Activated T-cell treated with anti-CD3 and anti-CD28 coated beads, Interleukin-2, amount 50 U/mL, for 4 hours (primary cell): ENCODE measurements around the gene DMXL2. TPM values are rescaled to one million over a fixed set of nuclear protein-coding genes. Genes with fewer than 3 reads are reported as not detected.
"Not testable (repeated sequence)": the region's sequence is repeated elsewhere in the genome, so short reads cannot be mapped to it uniquely, and the experiment has no call there.

ENCODE experiments used
- ATAC-seq, 2 donors: fragments of 200-7000 bp; cut with Tn5 transposase; one replicate each; pipeline ENCODE4 v1.10.0; 2021
- DNase-seq: peaks from one replicate; pipeline ENCODE4 v3.0.0-alpha.2; 2020
- H3K27me3 Mint-ChIP-seq: one replicate; pipeline ENCODE4 v1.8.0; 2021; ENCODE audit warnings: low read depth, mixed read lengths
- H3K36me3 Mint-ChIP-seq: one replicate; pipeline ENCODE4 v1.8.0; 2022; ENCODE audit warnings: mixed read lengths; ENCODE audit not compliant: insufficient read depth
- H3K4me1 Mint-ChIP-seq: one replicate; pipeline ENCODE4 v1.8.0; 2021; ENCODE audit warnings: low read depth, mixed read lengths
- H3K4me3 Mint-ChIP-seq: one replicate; pipeline ENCODE4 v1.8.0; 2021; ENCODE audit warnings: mild to moderate bottlenecking, moderate library complexity, mixed read lengths
- H3K9me3 Mint-ChIP-seq: one replicate; pipeline ENCODE4 v1.8.0; 2021; ENCODE audit warnings: mixed read lengths
- total RNA-seq, 3 donors: library from RNA; stranded (reverse); gene quantifications; one replicate each; pipeline ENCODE4 v1.2.1, GENCODE V29; 2021

DMXL2 gene
- total RNA-seq, 3 donors from 2014 or later = 3.0 to 5.8 (median 4.6) TPM

DNA sequence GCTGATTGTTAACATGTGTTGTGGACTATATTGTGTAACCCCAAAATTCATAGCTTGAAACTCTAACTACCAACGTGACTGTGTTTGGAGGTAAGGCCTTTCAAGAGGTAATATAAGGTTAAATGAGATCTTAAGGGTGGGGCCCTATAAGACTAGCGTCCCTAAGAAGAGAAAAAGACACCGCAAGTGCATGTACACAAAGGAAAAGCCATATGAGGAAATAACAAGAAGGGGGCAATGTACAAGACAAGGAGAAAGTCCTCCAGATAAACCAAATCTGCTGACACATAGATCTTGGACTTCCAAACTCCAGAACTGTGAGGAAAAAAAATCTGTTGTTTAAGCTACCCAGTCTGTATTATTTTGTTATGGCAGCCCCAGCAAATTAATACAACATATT is 8.6 kb downstream of the DMXL2 start:
- no peak for ATAC-seq
- Mint-ChIP-seq H3K27me3 (no peaks in the 10 kb centered on the region), H3K9me3 (peaks cover 11% of the 10 kb centered on the region), H3K4me1 (no peaks in the 10 kb centered on the region), H3K4me3 (no peak overlapping the region), H3K36me3 (no peaks in the 10 kb centered on the region)
- no peak for DNase-seq

- peaks cover 11% of the 10 kb centered on the region for H3K9me3 Mint-ChIP-seq
- not testable (repeated sequence) for H3K4me1 Mint-ChIP-seq, H3K4me3 Mint-ChIP-seq, DNase-seq, H3K36me3 Mint-ChIP-seq, H3K27me3 Mint-ChIP-seq, ATAC-seq
Observed at GRCh38 chr15:51612669-51613068, 9.9 kb downstream of the DMXL2 start.

DNA sequence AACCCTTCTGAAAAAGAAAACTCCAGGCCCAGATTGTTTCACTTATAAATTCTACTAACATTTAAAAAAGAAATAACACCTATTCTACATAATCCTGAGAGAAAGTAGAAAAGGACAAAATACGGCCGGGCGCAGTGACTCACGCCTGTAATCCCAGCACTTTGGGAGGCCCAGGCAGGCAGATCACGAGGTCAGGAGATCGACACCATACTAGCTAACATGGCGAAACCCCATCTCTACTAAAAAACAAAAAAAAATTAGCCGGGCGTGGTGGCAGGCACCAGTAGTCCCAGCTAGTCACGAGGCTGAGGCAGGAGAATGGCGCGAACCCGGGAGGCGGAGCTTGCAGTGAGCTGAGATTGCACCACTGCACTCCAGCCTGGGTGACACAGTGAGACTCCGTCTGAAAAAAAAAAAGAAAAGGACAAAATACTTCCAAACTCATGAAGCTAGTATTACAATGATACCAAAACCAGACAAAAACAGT is 19.1 kb downstream of the DMXL2 start:
- not testable (repeated sequence) for H3K4me1 Mint-ChIP-seq, ATAC-seq, DNase-seq, H3K36me3 Mint-ChIP-seq, H3K9me3 Mint-ChIP-seq, H3K4me3 Mint-ChIP-seq
- peaks cover 13% of the 10 kb centered on the region for H3K27me3 Mint-ChIP-seq

DNA sequence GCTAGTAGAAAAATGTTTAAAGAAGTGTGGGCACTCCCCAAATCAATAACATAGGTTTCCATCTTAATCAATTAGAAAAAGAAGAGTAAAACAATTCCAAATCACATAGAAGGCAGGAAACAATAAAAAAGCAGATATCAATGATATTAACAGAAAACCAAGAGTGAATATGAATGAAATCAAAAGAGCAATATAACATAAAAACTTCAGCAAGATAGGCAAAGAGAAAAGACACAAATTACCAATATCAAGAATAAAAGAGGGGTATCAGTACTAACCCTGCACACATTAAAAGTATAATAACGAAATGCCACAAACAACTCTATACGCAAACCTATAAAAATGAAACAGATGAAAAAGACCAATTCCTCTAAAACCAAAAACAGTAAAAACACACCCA is 19.6 kb downstream of the DMXL2 start:
- Mint-ChIP-seq H3K4me3 (no peak overlapping the region), H3K36me3 (no peaks in the 10 kb centered on the region), H3K4me1 (no peaks in the 10 kb centered on the region), H3K27me3 (peaks cover 13% of the 10 kb centered on the region), H3K9me3 (no peaks in the 10 kb centered on the region)
- ATAC-seq = no peak
- no peak for DNase-seq

DNA sequence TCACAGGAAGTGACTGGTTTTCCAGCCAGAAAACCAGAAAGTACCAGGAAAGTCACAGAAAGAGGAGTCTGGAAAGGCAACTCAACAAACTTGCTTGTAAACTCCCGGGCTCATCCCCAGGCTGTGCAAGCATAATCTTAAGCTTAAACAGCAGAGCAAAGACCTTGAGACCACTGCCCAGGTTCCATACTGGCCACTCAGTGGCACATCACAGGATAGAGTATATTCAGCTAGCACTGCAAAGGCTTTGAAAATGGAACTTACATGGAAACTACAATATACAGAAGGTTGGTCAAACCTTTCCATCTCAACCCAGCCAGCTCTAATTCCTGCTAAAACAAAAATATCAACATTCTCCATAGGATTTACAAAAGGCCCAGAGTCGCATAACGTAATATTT is 20.1 kb downstream of the DMXL2 start:
- no peak for DNase-seq
- ATAC-seq = no peak
- no peaks in the 10 kb centered on the region for H3K4me1 Mint-ChIP-seq
- no peaks in the 10 kb centered on the region for H3K9me3 Mint-ChIP-seq
- no peak overlapping the region for H3K4me3 Mint-ChIP-seq
- peaks cover 13% of the 10 kb centered on the region for H3K27me3 Mint-ChIP-seq
- no peaks in the 10 kb centered on the region for H3K36me3 Mint-ChIP-seq

DNA sequence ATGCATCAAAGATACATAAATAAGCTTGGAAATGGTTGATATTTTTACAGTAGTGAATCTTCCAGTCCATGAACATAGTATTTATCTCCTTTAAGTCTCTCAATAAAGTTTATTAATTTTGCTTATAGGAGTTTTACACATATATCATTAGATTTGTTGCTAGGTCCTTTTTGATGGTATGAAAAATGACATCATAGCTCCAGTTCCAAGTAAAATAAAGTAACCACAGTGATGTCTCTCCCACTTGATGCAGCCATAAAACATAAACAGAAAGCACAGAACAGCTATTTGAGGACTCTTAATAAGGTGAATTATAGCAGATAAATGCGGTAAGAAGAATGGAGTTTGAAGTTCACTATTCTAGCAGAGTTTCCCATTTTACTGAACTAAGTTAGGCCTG is 20.8 kb downstream of the DMXL2 start:
- DNase-seq (no peak), ATAC-seq (no peak)
- H3K9me3 Mint-ChIP-seq = no peaks in the 10 kb centered on the region
- H3K36me3 Mint-ChIP-seq = no peaks in the 10 kb centered on the region
- H3K27me3 Mint-ChIP-seq = peaks cover 13% of the 10 kb centered on the region
- H3K4me3 Mint-ChIP-seq = no peak overlapping the region
- no peaks in the 10 kb centered on the region for H3K4me1 Mint-ChIP-seq

GRCh38 chr15:51600114-51600513 is 22.5 kb downstream of the DMXL2 start:
- DNase-seq = no peak
- Mint-ChIP-seq H3K27me3 (peaks cover 15% of the 10 kb centered on the region), H3K9me3 (no peaks in the 10 kb centered on the region), H3K4me3 (no peak overlapping the region), H3K36me3 (no peaks in the 10 kb centered on the region), H3K4me1 (no peaks in the 10 kb centered on the region)
- peak in 1 of 2 donors; percentile 28 for ATAC-seq

GRCh38 chr15:51589881-51590568 is 32.5 kb downstream of the DMXL2 start:
- DNase-seq (no peak), ATAC-seq (no peak)
- peaks cover 23% of the 10 kb centered on the region for H3K9me3 Mint-ChIP-seq
- no peak overlapping the region for H3K4me3 Mint-ChIP-seq
- no peaks in the 10 kb centered on the region for H3K27me3 Mint-ChIP-seq
- H3K36me3 Mint-ChIP-seq = peaks cover 8% of the 10 kb centered on the region
- H3K4me1 Mint-ChIP-seq = no peaks in the 10 kb centered on the region

DNA sequence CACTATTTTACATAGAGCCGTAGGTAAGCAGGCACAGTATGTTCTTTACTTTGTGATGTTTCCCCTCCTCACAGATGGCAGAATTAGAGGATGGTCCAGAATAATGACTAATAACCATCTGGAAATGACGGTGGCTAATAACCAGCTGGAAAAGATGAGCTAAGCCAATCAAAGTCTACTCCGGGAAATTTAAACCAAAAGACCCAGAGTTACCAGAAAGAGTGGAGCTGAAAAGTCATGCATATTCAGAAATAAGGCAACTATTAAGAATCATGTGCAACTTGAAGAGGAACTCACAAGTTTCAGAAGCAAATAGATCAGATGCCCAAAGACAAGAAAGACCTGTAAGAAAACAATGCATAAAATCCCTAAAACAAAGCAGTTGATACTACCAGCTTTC is 33.6 kb downstream of the DMXL2 start:
- Mint-ChIP-seq H3K36me3 (peaks cover 8% of the 10 kb centered on the region), H3K27me3 (no peaks in the 10 kb centered on the region), H3K4me3 (no peak overlapping the region), H3K9me3 (peaks cover 23% of the 10 kb centered on the region), H3K4me1 (no peaks in the 10 kb centered on the region)
- DNase-seq (no peak), ATAC-seq (no peak)

DNA sequence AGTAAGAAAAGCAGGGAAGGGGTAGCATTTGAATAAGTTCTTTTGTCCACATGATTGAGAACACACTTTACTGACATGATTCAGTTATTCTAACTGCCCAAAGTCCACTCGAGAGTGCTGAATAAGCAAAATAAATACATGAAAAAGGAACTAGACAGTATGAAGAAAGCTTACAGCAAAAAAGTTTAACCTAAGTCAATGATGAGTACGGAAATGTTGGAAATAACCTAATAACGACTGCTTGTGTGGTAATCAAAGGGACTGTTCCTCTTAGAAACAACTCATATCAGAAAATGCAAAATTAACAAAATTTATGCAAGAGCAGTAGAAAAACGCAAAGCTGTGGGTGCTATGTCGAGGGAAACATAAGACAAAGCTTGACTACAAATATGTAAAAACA is 36.6 kb downstream of the DMXL2 start:
- peaks cover 23% of the 10 kb centered on the region for H3K9me3 Mint-ChIP-seq
- no peak for DNase-seq
- H3K4me3 Mint-ChIP-seq = no peak overlapping the region
- H3K4me1 Mint-ChIP-seq = no peaks in the 10 kb centered on the region
- H3K36me3 Mint-ChIP-seq = peaks cover 8% of the 10 kb centered on the region
- no peak for ATAC-seq
- no peaks in the 10 kb centered on the region for H3K27me3 Mint-ChIP-seq

- Mint-ChIP-seq H3K4me1 (no peaks in the 10 kb centered on the region), H3K9me3 (peaks cover 5% of the 10 kb centered on the region), H3K27me3 (no peaks in the 10 kb centered on the region), H3K4me3 (no peak overlapping the region), H3K36me3 (no peaks in the 10 kb centered on the region)
- no peak for DNase-seq
- no peak for ATAC-seq
Observed at GRCh38 chr15:51580982-51581381, 41.6 kb downstream of the DMXL2 start.

- no peak for DNase-seq
- Mint-ChIP-seq H3K9me3 (peaks cover 5% of the 10 kb centered on the region), H3K4me1 (no peaks in the 10 kb centered on the region), H3K27me3 (no peaks in the 10 kb centered on the region), H3K4me3 (no peak overlapping the region), H3K36me3 (no peaks in the 10 kb centered on the region)
- ATAC-seq = no peak
Observed at GRCh38 chr15:51580385-51580784, 42.2 kb downstream of the DMXL2 start.

- Mint-ChIP-seq H3K27me3 (no peaks in the 10 kb centered on the region), H3K4me3 (no peak overlapping the region), H3K36me3 (peaks cover 1% of the 10 kb centered on the region), H3K4me1 (no peaks in the 10 kb centered on the region), H3K9me3 (peaks cover 5% of the 10 kb centered on the region)
- DNase-seq (no peak), ATAC-seq (no peak)
Observed at GRCh38 chr15:51579012-51579411, 43.6 kb downstream of the DMXL2 start.

DNA sequence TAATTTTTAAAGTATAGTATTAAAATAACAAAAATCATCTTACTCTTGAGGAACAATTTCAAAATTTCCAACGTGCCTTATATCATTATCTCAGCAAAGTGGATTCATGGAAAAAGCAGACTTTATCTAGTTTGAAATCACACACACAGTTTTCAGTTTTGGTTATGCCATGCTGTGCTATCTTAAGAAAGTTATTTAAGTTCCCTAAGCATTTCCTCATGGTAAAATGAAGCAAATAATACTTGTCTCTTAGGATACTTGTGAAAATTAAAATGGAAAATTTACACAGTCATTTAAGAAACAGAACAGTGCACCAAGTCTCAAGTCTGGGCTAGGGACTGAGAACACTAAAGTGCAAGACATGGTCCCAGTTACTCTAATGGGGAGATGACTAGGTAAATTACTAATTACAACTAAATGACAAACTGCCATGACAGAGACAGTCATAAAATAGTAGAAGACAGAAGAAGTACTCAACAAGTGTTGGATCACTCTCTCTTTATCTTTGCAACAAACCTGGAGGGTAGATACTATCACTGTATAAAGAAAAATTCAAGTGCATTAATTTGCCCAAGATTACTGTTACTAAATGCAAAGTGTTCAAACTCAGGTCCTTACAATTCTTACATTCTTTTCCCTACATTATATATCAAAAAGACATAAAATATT is 44.8 kb downstream of the DMXL2 start:
- H3K4me1 Mint-ChIP-seq = no peaks in the 10 kb centered on the region
- no peak for DNase-seq
- H3K36me3 Mint-ChIP-seq = peaks cover 5% of the 10 kb centered on the region
- H3K27me3 Mint-ChIP-seq = no peaks in the 10 kb centered on the region
- peaks cover 5% of the 10 kb centered on the region for H3K9me3 Mint-ChIP-seq
- ATAC-seq = no peak
- no peak overlapping the region for H3K4me3 Mint-ChIP-seq

- H3K36me3 Mint-ChIP-seq = peaks cover 5% of the 10 kb centered on the region
Observed at GRCh38 chr15:51576911-51577500, 45.6 kb downstream of the DMXL2 start.

More at GRCh38 chr15:51576911-51577500, 45.6 kb downstream of the DMXL2 start:
- H3K4me3 Mint-ChIP-seq = no peak overlapping the region
- DNase-seq (no peak), ATAC-seq (no peak)
- peaks cover under 1% of the 10 kb centered on the region for H3K9me3 Mint-ChIP-seq
- H3K4me1 Mint-ChIP-seq = no peaks in the 10 kb centered on the region
- no peaks in the 10 kb centered on the region for H3K27me3 Mint-ChIP-seq
